Panc1 (cell line): ENCODE measurements around the gene POLR3GL. TPM values are rescaled to one million over a fixed set of nuclear protein-coding genes. Genes with fewer than 3 reads are reported as not detected.

Experiments used
- ATAC-seq: fragments of 200-7000 bp; cut with Tn5 transposase; 2 replicates; pipeline ENCODE4 v1.9.1; 2020; ENCODE audit warnings: mild to moderate bottlenecking, moderate library complexity
- BruUV-seq: library from RNA; stranded (reverse); fragments of 400-500 nt; replicated peaks from 2 replicates; lab custom pipeline; 2021; lab: Mats Ljungman, UMichigan
- CTCF ChIA-PET: fragments of 300-600 bp; sonication (Branson Sonifier 250); formaldehyde crosslinking; loops from one replicate; lab custom pipeline; 2022; ENCODE audit warnings: antibody characterized with exemption; lab: Charles Lee
- POLR2A ChIA-PET: fragments of 300-600 bp; sonication (Branson Sonifier 250); formaldehyde crosslinking; loops from one replicate; lab custom pipeline; 2022; ENCODE audit warnings: antibody characterized with exemption; lab: Charles Lee
- DNase-seq: peaks from one replicate; pipeline ENCODE4 v3.0.0-alpha.2; 2010; ENCODE audit warnings: low read depth, low spot score
- H3K27ac ChIP-seq: 2 replicates; pipeline ENCODE4 v1.5.1; 2011; ENCODE audit warnings: mild to moderate bottlenecking, low read length, inconsistent platforms
- H3K27me3 ChIP-seq: fragments of 200-500 bp; sonication (Bioruptor generic); 2 replicates; pipeline ENCODE4 v1.6.0; 2014; ENCODE audit warnings: low read length, inconsistent platforms; ENCODE audit not compliant: control insufficient read depth, insufficient read depth
- H3K36me3 ChIP-seq: fragments of 200-500 bp; sonication (Bioruptor generic); 2 replicates; pipeline ENCODE4 v1.5.1; 2014; ENCODE audit warnings: inconsistent platforms, mild to moderate bottlenecking, low read length, moderate library complexity; ENCODE audit not compliant: control insufficient read depth, insufficient read depth
- H3K4me1 ChIP-seq: 2 replicates; pipeline ENCODE4 v1.5.1; 2011; ENCODE audit warnings: inconsistent platforms, mild to moderate bottlenecking, low read length, moderate library complexity; ENCODE audit not compliant: control insufficient read depth, insufficient read depth
- H3K4me3 ChIP-seq, 2 experiments: 2 replicates each; pipeline ENCODE4 v1.5.1; 2011 to 2012; ENCODE audit warnings: low read depth in 2 of 2, low read length in 2 of 2, mild to moderate bottlenecking in 2 of 2, inconsistent platforms in 1 of 2, moderate library complexity in 1 of 2
- H3K9me3 ChIP-seq: fragments of 200-500 bp; sonication (Bioruptor generic); 2 replicates; pipeline ENCODE4 v1.5.1; 2014; ENCODE audit warnings: low read depth, mild to moderate bottlenecking, inconsistent platforms, low read length, moderate library complexity; ENCODE audit not compliant: control insufficient read depth, insufficient read depth
- CTCF ChIP-seq: fragments of 450-650 bp; IDR thresholded peaks from 2 replicates; pipeline ENCODE4 v1.5.1; 2017; ENCODE audit warnings: mild to moderate bottlenecking
- POLR2AphosphoS5 ChIP-seq: IDR thresholded peaks from 2 replicates; pipeline ENCODE4 v1.6.1; 2012; ENCODE audit warnings: mild to moderate bottlenecking, low read depth, low read length, moderate library complexity
- REST ChIP-seq, 2 experiments: IDR thresholded peaks; 2 replicates each; pipeline ENCODE4 v1.6.1; 2011 to 2012; ENCODE audit warnings: low read depth in 2 of 2, control low read depth in 1 of 2, low read length in 1 of 2, mild to moderate bottlenecking in 1 of 2, moderate library complexity in 1 of 2; ENCODE audit not compliant: insufficient read depth in 1 of 2
- SIN3A ChIP-seq: IDR thresholded peaks from 2 replicates; pipeline ENCODE4 v1.6.1; 2012; ENCODE audit warnings: low read depth, mild to moderate bottlenecking, low read length, moderate library complexity, borderline replicate concordance; ENCODE audit not compliant: insufficient read depth
- TCF7L2 ChIP-seq: IDR thresholded peaks from 2 replicates; pipeline ENCODE4 v1.6.1; 2011; ENCODE audit warnings: mild to moderate bottlenecking, low read depth, low read length, inconsistent platforms
- in situ Hi-C: cut with HindIII; loops from 2 replicates; pipeline ENCODE4 v1.10.0; 2016; ENCODE audit warnings: low sequenced_read_pairs, low pct_unique_long_range_greater_than_20kb
- intact Hi-C: fragments of 100-400 bp; cut with micrococcal nuclease; formaldehyde crosslinking; loops from one replicate; pipeline ENCODE4 v1.10.0; 2022; ENCODE audit not compliant: unreplicated experiment
- total RNA-seq: library from RNA; stranded (reverse); gene quantifications from one replicate; pipeline ENCODE4 v1.2.1, GENCODE V29; 2021; ENCODE audit not compliant: unreplicated experiment

The POLR3GL gene
- total RNA-seq, 1 experiment from 2014 or later: 14.9 TPM

GRCh38 chr1:145953861-145954260 lies 10.6 kb upstream of the POLR3GL start:
- Histone ChIP-seq H3K4me1 (peaks cover 28% of the 10 kb centered on the region), H3K4me3 (no peak overlapping the region), H3K27ac (no peak overlapping the region), H3K9me3 (no peaks in the 10 kb centered on the region), H3K27me3 (no peaks in the 10 kb centered on the region), H3K36me3 (no peaks in the 10 kb centered on the region)
- no peak for TF ChIP-seq SIN3A
- no peak for TF ChIP-seq POLR2AphosphoS5
- intact Hi-C loops (no loop called here), in situ Hi-C loops (no loop called here)
- DNase-seq (no peak), ATAC-seq (no peak)
- CTCF ChIA-PET: no interaction called here
- BruUV-seq: no TSS peak
- POLR2A ChIA-PET: no interaction called here

- POLR2A ChIA-PET: interaction anchor here (0.7 to 1.0 kb wide), 2 partner anchors 11 to 14 kb away, joined by 3 read pairs; no protein-coding TSS in a partner anchor
- intact Hi-C loops: no loop called here
- CTCF ChIA-PET: no interaction called here
Observed at GRCh38 chr1:145955436-145955835, 9.1 kb upstream of the POLR3GL start.

More at GRCh38 chr1:145955436-145955835, 9.1 kb upstream of the POLR3GL start:
- Histone ChIP-seq H3K4me1 (peaks cover 33% of the 10 kb centered on the region), H3K27ac (peak overlapping the region; percentile 98; the same call in 1 of the 2 replicates), H3K4me3 (no peak overlapping the region; a peak in 1 of 4 replicates), H3K27me3 (no peaks in the 10 kb centered on the region), H3K36me3 (no peaks in the 10 kb centered on the region), H3K9me3 (no peaks in the 10 kb centered on the region)
- in situ Hi-C loops: no loop called here
- no peak for TF ChIP-seq REST (IDR thresholded peaks at IDR 0.05; ENCODE audit: insufficient read depth in 1 of 2, low read depth in 2 of 2, low read length in 1 of 2)
- no peak for TF ChIP-seq SIN3A
- TF ChIP-seq TCF7L2: no peak
- TF ChIP-seq POLR2AphosphoS5: no peak
- no peak for TF ChIP-seq CTCF
- ATAC-seq (no peak), DNase-seq (no peak)
- no TSS peak for BruUV-seq
